GM21423 (cell line): ENCODE data around the gene CACNA1C.

Experiments
- ATAC-seq: cut with Tn5 transposase; IDR thresholded peaks from one replicate; pipeline ENCODE4 v1.9.1; 2021; ENCODE audit warnings: mild to moderate bottlenecking, moderate library complexity; ENCODE audit not compliant: unreplicated experiment

Gene CACNA1C

DNA sequence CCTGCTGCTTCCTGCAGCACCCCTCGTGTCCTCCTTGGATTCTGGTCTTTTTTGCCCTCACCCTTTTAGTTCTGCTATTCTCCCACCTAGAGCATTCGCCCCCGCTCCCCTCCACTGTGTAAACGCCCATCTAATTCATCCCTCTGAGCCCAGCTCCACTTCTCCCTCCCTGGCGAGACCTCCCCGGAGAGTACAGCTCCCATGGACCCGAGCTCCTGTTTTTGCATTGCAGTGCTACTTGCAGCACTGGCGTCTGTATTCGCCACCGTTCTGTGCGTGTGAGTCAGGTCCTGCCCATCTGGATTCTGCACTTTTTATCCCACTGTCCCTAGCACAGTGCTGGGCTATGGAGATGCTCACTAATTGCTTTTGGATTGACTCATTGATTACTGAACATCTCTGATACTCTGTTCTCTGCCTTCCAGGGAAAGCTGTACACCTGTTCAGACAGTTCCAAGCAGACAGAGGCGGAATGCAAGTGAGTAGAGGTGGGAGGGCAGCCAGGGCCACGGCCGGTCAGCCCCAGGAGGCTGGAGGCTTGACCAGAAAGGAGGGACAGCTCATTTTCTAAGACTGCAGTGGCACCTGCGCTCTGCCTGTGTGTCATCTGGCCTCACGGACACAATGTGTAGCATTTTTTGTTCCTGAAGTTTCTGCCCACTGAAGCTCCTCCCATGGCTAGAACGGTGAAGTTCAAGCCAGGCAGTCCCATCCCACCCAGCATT, 553.6 kb downstream of the CACNA1C start:
- no peak for ATAC-seq

DNA sequence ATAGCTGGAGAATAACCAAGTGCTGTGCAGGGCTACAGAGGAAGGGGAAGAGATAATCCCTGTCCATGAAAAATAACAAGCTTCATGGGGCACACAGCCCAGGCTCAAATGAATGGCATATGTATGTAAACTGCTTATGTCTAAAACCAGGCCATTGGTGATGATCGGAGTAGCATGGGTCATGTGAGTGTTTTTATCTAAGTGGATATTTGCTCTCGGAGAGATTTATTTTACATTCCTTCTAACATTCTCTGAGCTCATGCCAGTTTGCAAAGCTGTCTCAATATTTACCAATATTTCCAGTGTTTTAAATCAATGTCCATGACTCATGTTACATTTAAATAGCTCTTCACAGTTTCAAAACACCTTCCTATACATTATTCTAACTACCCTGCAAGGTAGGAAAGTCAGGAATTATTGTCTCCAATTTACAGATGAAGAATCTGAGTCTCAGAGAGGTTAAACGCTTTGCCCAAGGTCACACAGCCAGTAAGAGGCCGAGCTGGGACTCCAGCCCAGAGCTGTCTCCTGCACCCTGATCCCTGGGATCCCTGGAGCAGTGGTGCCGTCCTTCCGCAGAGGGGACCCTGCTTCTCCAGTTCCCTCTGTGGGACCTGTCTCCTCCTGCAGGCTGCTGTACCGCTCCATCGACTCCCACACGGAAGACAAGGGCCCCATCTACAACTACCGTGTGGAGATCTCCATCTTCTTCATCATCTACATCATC, 555.3 kb downstream of the CACNA1C start:
- no peak for ATAC-seq

DNA sequence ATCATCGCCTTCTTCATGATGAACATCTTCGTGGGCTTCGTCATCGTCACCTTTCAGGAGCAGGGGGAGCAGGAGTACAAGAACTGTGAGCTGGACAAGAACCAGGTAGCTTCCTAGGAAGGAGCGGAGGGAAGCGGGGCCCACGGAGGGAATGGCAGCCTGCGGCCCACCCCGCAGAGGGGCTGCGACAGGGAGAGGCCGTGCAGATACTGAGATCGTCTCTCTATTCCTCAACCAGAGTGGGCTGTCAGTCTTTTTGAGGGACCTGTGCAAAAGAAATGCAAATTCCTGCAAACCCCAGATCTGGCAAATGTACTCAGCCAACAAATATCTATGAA, 555.8 kb downstream of the CACNA1C start:
- ATAC-seq: no peak

DNA sequence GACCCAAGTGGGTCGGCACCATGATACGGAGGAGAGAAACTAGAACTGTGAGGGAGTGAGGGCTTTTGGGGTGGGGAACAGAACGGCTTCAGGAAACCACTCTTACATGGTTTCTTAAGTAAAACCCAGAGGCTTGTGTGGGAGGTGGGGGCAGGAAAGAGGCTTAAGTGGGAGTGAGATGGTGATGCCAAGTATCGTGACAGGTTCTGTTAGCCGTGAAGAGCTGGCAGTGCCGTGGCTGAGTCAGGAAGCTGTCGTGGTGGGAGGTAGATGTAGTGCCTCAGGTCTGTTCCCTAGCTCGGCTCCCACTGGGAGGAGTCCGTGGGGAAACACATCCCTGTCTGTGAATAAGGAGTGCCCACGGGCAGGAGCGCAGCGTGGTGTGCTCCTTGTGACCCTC, 556.2 kb downstream of the CACNA1C start:
- no peak for ATAC-seq

DNA sequence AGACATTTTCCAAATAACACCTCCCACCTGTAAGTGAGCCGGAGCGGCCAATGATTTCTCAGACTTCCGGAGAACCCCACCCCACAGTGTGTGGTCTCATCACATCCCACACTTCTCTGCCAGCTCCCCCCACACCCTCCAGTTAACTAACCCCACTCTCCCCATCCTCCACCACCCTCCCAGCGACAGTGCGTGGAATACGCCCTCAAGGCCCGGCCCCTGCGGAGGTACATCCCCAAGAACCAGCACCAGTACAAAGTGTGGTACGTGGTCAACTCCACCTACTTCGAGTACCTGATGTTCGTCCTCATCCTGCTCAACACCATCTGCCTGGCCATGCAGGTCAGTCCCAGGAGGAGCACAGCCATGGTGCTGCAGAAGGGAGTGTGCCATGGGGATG, 557.6 kb downstream of the CACNA1C start:
- no peak for ATAC-seq

DNA sequence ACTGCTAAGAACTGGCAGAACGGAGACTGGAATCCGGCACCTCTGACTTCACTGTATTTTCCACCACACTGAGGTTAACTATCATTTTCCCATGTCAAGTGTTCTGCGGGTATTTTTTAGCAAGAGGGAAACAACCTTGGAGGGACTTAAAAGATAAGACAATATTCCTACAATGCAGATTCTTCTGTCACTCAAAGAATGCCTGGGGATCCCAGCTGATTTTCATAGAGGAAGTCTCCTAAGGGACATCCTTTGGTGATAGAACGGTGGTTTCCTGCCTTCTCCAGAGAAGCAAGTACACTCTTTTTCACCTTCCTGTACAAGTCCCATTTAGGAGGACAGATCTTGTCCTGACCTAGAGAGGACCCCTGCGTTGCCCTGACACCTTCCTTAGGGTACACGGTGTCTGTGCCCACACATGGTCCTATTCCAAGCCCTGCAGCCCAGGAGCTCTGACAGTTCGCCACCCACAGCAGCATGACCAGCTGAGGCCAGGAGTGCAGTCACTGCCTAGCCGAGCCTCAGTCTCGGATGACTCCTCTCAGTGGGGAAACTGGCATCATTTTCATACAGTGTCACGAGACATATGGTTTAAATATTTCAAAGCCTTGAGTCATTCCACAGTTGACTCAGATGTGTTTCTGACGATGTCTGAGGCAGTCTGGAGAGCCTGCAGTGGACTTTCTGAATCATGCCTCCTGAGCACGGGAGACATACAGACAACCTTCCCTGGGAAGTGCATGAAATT, 560.7 kb downstream of the CACNA1C start:
- ATAC-seq: no peak

DNA sequence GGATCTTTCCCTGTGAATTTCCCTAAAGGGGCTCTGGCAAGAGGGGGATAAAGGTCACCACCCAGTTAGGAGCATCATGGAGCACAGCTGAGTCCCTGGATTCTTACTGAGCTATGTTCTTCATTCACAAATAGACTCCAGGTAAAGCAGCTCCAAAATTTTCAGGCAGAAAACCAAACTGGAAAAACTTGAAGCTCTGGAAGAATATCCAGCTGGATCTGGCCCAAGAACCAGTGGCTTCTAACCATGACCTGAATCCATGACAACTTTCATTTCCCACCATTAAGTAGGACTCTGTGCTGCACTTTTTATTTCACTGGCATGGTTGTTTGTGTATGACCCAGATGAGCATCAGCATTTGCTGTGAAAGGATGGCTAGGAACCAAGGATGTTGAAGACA, 561.6 kb downstream of the CACNA1C start:
- no peak for ATAC-seq

DNA sequence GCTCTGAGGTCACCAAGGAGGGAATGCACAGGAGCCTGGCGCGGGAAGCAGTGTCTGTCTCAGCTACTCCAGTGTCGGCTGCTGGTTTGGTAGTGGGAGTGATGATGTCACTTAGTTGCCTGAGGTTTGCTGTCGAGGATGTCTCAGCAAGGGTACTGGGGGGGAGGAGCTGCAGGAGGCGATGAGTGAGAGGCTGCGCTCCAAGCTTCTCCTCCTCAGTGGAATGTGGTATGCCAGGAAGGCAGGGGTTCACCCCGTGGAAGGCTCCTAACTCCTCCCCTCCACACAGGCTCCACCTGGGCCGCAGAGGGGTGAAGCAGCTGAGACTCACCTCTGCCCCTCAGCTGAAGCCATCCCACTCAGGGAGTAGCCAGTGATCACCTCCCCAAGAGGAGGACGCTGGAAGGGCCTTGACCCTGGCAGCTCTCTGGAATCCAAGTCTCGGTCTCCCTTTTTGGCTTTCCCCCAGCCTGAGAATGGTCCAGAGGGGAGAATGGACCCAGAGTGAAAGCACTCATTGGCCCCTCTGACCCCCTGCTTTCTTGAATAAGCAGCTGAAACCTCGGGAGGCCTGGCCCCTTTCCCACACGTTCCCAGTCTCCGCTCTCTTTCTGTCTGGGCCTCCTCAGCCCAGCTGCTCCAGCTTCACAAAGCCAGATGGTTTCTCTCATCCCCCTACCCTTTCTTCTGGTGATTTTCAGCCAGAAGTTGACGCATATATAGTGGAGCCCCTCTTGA, 563.0 kb downstream of the CACNA1C start:
- no peak for ATAC-seq

DNA sequence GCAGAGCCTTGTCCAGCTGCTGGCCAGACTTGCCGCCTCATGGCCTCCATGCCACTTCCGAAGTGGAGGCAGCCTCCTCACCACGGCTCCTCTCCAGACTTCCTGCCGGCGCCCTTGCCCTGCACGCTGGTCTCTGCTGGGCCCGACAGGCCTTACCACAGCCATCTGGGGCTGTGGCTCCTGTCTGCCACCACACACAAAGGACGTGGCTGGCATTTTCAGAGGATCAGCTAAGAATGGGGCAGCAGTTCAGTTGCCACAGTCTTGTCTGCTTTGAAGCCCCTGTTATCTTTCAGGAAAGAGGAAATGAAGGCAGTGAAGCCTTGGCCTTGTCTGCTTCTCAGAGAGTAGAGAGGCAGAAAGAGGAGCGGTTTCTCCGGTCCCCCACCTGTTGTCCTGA, 564.0 kb downstream of the CACNA1C start:
- no peak for ATAC-seq

DNA sequence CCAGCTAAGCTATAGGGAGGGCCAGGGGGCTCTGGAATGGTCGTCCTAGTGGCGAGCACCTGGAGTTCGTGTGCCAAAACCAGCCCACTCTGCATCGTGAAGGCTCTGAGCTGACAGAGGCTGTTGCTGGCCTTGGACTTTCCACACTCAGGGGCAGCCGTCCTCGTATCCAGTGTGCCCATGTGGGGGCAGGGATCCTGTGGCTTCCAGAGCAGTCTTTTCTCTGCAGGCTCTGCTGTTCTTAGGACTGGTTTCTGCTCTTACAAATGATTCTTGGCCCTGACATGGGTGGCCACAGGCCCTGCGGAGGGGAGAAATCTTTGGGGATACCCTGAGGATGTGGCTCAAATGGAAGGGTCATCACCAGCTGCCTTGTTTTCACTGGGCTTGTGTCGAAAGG, 564.6 kb downstream of the CACNA1C start:
- ATAC-seq: no peak

DNA sequence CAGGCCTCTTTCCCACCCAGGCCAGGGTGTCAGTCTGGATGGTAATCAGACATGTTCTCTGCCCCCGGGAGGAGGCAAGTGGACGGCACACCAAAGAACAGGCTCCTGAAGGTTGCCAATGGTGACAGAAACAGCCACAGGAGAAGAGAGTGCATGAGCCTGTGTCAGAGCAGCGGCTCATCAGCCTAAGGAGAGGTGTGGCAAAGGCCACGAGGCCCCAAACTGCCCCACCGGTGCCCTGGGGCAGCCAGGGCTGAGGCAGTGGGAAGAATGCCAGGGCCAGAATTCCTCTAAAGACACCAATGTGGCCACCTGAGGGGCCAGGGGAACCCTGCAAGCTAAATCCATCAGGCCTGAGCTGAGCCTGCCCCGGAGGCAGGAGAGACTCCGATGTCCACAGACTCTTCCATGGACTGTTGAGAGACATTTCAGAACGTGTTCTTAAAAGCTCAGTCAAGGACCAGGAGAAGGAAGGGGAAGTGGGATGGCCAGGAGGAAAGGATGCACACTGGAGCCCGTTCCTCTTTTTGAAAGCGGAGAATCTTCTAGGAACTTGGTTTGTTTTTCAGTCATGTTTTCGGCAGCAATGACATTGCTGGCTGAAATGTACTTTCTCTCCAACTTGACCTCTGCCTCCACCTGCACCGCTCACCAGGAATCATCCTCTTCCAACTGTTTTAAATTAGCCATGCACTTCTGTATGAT, 565.7 kb downstream of the CACNA1C start:
- ATAC-seq: no peak

DNA sequence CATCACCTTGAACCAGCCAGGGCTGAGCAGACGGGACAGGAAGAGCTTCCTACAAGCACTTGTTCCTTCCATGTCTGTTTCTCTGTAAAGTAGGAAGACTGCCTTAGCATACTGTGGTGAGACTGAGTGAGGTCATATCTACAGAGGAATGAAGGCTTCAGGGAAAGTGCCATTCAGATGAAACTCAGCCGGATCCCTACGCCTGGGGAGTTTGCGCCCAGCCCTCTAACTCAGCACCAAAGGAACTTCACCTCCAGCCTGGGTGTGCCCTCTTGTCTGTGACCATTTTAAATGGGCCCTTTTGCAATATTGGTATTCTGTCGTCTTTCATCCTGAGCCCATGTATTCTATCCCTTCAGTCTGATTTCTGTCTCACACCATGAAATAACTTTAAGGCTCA, 566.3 kb downstream of the CACNA1C start:
- ATAC-seq: no peak

DNA sequence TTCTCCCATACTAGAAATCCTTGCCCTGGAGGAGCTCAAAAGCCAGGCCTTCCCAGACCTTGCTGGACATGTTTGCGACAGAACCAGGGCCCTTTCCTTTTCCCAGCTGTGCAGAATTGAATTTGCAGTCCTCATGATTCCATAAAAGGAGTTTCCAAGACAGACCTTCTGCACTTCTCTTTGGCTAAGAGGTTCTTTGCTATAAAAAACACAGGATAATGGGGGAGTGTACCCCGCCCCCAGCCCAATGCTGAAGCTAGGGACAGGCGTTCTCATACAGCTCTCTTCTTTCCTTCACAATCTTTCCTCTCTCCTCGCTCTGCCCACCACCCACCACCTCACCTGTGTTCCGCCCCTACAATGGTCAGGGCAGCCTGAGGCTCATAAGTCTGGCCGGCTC, 569.7 kb downstream of the CACNA1C start:
- no peak for ATAC-seq

DNA sequence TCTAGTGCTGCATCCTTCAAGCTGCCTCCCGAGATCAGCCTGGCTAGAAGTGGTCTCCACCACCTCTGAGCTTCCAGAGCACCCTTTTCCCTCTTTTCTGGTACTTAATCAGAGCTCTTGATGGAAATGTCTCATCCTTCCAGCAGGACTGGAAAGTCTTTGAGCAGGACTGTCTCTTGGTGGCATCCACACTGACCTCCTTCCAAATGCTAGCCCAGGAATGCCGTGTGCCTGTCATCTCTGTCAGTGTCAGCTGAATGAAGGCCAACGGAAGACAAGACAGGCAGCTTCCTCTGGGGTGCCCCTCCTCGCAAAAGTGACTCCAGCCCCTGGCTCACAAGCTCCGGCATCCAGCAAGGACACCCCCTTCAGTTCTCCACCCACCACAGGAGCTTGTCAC, 570.7 kb downstream of the CACNA1C start:
- ATAC-seq: no peak

DNA sequence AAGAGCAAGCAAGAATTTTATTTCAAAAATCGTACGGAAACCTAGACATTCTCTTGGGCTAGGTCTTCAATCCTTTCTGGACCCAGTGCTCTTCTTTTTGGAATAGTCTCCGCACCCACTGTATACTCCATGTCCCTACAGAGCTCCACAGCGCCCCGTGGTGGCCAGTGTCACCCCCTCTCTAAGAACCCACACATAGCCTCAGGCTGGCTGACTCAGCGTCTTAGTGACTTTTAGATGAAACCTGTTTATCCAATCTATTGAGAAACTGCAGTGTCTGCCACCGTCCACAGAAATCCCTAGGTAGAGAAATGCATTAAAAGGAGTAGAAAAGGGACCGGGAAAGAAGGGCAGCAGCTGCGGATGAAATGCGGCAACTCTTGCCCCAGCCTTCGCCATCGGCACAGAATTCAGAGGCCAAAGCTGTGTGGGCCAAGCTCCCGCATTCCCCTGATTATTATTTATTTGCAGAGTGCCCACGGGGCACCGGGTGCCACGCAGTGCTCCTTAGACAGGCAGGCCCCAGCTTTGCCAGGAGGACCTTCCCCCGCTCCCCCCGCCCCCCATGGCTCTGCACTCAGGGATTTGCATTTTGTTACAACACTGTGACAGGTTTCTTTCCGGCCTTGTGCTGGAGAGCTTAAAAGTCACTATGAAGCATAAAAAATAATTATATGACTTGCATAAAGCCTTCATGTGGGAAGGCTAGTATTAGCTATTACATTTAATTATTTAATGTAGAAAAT, 571.9 kb downstream of the CACNA1C start:
- ATAC-seq: no peak

DNA sequence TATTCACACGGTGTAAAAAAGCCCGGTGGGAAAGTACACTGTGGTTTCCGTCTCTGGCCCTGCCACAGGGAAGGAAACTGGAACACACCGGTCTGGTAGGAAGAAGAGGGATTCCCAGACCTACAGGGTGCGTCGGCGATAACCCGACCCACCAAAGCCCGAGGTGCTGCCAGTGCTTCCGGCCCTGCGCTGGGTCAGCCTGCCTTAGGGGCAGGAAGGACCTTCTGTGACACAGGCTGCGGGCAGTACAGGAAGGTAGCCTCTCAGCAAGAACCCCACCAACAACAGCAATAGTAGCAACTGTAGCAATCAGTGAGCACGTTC, 572.5 kb downstream of the CACNA1C start:
- no peak for ATAC-seq

DNA sequence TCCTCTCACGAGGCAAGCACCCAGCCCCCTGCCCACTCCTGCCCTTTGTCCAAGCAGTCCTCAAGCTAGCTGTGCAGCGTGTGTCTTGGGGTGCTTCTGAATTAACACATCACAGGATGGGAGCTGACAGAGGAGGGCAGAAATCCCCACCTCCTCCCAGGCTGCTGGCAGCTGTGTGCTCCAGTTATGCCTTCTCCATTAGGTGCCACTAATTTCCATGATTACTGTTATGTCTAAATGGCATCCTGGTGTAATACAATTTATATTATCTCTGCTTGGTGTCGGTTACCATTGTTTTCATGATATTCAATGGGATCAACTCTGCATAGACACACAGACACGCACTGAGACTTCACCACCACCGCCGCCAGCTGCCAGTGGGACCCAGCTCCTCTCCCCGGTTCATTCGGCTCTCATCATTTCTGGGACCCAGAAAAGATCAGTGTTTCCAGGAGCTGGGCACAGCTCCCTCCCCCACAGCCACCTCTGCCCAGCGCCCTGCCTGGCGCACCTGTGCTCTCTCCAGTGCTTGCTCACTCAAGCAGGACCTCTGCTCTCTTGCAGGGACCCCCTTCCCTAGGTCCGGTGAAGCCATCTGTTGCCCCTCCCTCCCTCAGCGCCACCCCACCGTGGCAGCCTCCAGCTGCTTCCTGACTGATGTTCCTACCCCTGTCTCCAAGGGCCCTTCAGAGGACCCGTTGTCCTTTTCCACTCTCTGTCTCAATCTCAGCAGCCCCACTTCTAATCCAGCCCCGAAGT, 574.5 kb downstream of the CACNA1C start:
- no peak for ATAC-seq

DNA sequence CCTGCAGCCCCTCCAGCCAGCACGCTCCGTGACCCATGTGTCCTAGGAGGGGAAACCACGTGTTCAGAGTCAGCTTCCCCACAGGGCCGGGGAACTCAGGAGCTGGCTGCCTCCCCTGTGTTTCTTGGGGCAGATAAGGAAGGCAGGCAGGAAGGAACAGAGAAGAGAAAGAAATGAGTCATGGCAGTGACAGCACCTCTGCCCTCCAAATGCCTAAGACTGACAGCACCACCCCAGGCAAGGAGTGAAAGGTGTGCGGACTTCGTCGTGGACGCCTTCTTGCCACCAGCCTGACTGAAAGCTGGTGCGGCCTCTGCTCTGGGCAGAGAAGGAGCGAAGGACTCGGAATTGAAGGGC, 575.0 kb downstream of the CACNA1C start:
- ATAC-seq: no peak

DNA sequence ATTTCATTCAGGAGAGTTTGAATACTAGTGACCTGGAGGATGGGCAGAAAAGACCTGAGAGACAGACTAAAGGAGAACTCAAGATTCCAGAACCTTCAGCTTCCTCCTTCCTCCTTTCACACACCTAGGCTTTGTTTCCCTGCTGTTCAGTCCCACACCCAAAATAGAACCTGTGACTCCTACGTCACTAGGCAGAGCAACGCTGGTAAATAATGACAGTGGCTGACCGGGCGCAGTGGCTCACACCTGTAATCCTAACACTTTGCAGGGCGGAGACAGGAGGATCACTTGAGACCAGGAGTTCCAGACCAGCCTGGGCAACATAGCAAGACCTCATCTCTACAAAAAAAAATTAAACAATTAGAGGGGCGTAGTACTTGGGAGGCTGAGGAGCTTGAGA, 575.6 kb downstream of the CACNA1C start:
- ATAC-seq: no peak

DNA sequence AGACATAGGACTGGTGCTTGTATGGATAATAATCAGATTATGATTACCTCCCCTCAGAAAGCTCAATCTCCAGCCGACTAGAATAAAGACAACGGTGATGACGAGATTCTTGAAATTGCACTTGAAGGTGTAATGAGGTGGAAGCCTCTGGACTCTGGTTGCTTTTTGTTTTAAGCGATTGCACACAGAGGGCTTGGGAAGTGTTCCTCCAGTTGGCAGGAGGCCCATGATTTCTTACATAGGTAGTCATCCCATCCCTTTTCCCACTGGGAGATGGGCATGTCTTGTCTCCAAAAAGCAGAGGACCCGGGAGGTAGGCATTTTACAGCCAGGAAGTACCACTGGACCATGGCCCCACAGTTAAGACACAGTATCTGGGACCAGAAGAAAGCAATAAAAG, 576.3 kb downstream of the CACNA1C start:
- no peak for ATAC-seq
